WI38 (cell line): ENCODE measurements around the gene NUP214.

Experiments
- H3K4me3 ChIP-seq: 2 replicates; pipeline ENCODE4 v1.5.1; 2011; ENCODE audit warnings: low read depth, mild to moderate bottlenecking, control low read depth, low read length
- CTCF ChIP-seq: IDR thresholded peaks from 2 replicates; pipeline ENCODE4 v1.5.1; 2012; ENCODE audit warnings: low read depth, mild to moderate bottlenecking, control low read depth, low read length

Gene NUP214

GRCh38 chr9:131103535-131103934 is 21.9 kb upstream of the NUP214 start:
- TF ChIP-seq CTCF: no peak

GRCh38 chr9:131104016-131104740 is 21.2 kb upstream of the NUP214 start:
- TF ChIP-seq CTCF: no peak
- H3K4me3 ChIP-seq: no peak overlapping the region

More at GRCh38 chr9:131103535-131103934, 21.9 kb upstream of the NUP214 start:
- no peak overlapping the region for H3K4me3 ChIP-seq

GRCh38 chr9:131105952-131106351 is 19.4 kb upstream of the NUP214 start:
- TF ChIP-seq CTCF: no peak
- H3K4me3 ChIP-seq: no peak overlapping the region

- no peak overlapping the region for H3K4me3 ChIP-seq
- TF ChIP-seq CTCF: no peak
Observed at GRCh38 chr9:131107760-131108159, 17.6 kb upstream of the NUP214 start.

GRCh38 chr9:131111186-131111853 is 14.1 kb upstream of the NUP214 start:
- TF ChIP-seq CTCF: no peak
- no peak overlapping the region for H3K4me3 ChIP-seq

GRCh38 chr9:131111854-131112311 is 13.5 kb upstream of the NUP214 start:
- no peak for TF ChIP-seq CTCF
- H3K4me3 ChIP-seq: no peak overlapping the region
